GM20000 (cell line): ENCODE results near the gene JAZF1.

Source experiments
- DNase-seq: peaks from one replicate; pipeline ENCODE4 v3.0.0; 2012; ENCODE audit warnings: low spot score
- CTCF ChIP-seq: IDR thresholded peaks from 2 replicates; pipeline ENCODE4 v1.5.1; 2012; ENCODE audit warnings: mild to moderate bottlenecking, control low read depth; ENCODE audit errors: extremely low read depth, missing control alignments

Gene JAZF1

GRCh38 chr7:28045592-28045991 lies 135.0 kb downstream of the JAZF1 start:
- DNase-seq, result no peak
- no peak for TF ChIP-seq CTCF

GRCh38 chr7:28044825-28045224 lies 135.8 kb downstream of the JAZF1 start:
- no peak for TF ChIP-seq CTCF
- DNase-seq, result no peak

GRCh38 chr7:28042721-28043120 lies 137.9 kb downstream of the JAZF1 start:
- no peak for TF ChIP-seq CTCF
- no peak for DNase-seq

- no peak for TF ChIP-seq CTCF
- no peak for DNase-seq
Observed at GRCh38 chr7:28041508-28042314, 138.9 kb downstream of the JAZF1 start.

- no peak for DNase-seq
- no peak for TF ChIP-seq CTCF
Observed at GRCh38 chr7:28038175-28038797, 142.3 kb downstream of the JAZF1 start.

GRCh38 chr7:28037220-28038010 lies 143.2 kb downstream of the JAZF1 start:
- DNase-seq, result peak; percentile 51
- no peak for TF ChIP-seq CTCF

GRCh38 chr7:28036696-28037095 lies 143.9 kb downstream of the JAZF1 start:
- DNase-seq, result no peak
- no peak for TF ChIP-seq CTCF
